HG03097 (cell line): ENCODE data around the gene PSMD4.
"Not testable (repeated sequence)": the region's sequence is repeated elsewhere in the genome, so short reads cannot be mapped to it uniquely, and the experiment has no call there.

Source experiments
- ATAC-seq: cut with Tn5 transposase; IDR thresholded peaks from one replicate; pipeline ENCODE4 v1.9.1; 2021; ENCODE audit not compliant: unreplicated experiment, low FRiP score

The PSMD4 gene

GRCh38 chr1:151254217-151255213, at the start of gene PSMD4:
Gene PSMD4, plus strand, starts transcription at chr1:151254734. Its CDS starts 49 bp downstream, at chr1:151254783.
- peak; percentile 84 for ATAC-seq

- ATAC-seq: not testable (repeated sequence)
Measured at GRCh38 chr1:151205381-151205965, 49.1 kb upstream of the PSMD4 start.

GRCh38 chr1:151210830-151211229, 43.7 kb upstream of the PSMD4 start:
- no peak for ATAC-seq

- no peak for ATAC-seq
Measured at GRCh38 chr1:151211972-151212705, 42.4 kb upstream of the PSMD4 start.

- no peak for ATAC-seq
Measured at GRCh38 chr1:151213560-151213959, 41.0 kb upstream of the PSMD4 start.

GRCh38 chr1:151221616-151222015, 32.9 kb upstream of the PSMD4 start:
- ATAC-seq: no peak

GRCh38 chr1:151222130-151222529, 32.4 kb upstream of the PSMD4 start:
- no peak for ATAC-seq

GRCh38 chr1:151235235-151235634, 19.3 kb upstream of the PSMD4 start:
- no peak for ATAC-seq

GRCh38 chr1:151237678-151238466, 16.7 kb upstream of the PSMD4 start:
- no peak for ATAC-seq

- no peak for ATAC-seq
Measured at GRCh38 chr1:151238467-151238739, 16.1 kb upstream of the PSMD4 start.

GRCh38 chr1:151242442-151242841, 12.1 kb upstream of the PSMD4 start:
- ATAC-seq: no peak

GRCh38 chr1:151243683-151244216, 10.8 kb upstream of the PSMD4 start:
- ATAC-seq: no peak

GRCh38 chr1:151246786-151247185, 7.7 kb upstream of the PSMD4 start:
- ATAC-seq: no peak

- no peak for ATAC-seq
Measured at GRCh38 chr1:151251656-151252470, 2.7 kb upstream of the PSMD4 start.

GRCh38 chr1:151255381-151255780, 847 bp downstream of the PSMD4 start:
- no peak for ATAC-seq

GRCh38 chr1:151259351-151259750, 4.8 kb downstream of the PSMD4 start:
- no peak for ATAC-seq

- no peak for ATAC-seq
Measured at GRCh38 chr1:151265446-151266236, 11.1 kb downstream of the PSMD4 start.

- no peak for ATAC-seq
Measured at GRCh38 chr1:151266315-151266714, 11.8 kb downstream of the PSMD4 start.

GRCh38 chr1:151266821-151267220, 12.3 kb downstream of the PSMD4 start:
- no peak for ATAC-seq
